ENCODE measurements around the gene NPPA. TPM values are rescaled to one million over a fixed set of nuclear protein-coding genes. Genes with fewer than 3 reads are reported as not detected.
"Not testable (repeated sequence)": the region's sequence is repeated elsewhere in the genome, so short reads cannot be mapped to it uniquely, and the experiment has no call there.

The NPPA gene
- total RNA-seq = not detected in 2 replicates
- polyA plus RNA-seq = not detected in 2 replicates
- polyA plus RNA-seq (2012) = 0.17 and 0.25 TPM in 2 replicates
- polyA minus RNA-seq (ENCODE audit: low replicate concordance) = not detected in 2 replicates

DNA sequence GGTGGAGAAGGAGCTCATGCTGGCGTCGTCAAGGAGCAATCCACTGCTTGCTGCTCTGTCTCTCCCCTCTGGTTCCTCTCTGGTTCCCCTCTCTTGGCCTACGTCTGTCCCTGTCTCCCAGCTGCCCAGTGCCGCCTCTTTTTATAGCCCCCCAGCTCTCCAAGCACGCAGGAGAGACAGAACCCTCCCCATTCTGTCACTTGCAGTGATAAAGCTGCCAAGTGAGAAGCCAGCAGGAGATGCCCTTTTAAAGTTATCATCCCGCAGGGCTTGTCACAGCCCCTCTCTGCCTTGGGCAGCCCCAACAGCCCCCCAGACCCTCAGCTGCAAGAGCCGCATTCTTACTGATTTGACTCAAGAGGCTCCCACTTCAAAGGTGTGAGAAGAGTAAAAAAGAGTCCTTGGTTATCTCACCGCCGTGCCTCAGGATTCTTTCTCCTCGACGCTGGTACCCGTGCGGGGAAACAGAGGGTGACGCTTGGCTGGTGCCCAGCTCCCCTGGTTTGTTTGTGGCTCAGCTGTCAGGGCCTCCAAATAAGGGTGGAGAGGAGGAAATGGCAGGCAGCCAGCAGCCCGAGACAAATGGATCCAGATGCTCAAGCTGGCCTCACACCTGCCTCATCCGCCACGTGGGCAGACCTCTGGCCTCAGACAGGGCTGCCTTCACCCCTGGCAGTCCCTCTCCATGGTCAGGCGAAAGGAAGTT lies at the start of gene NPPA:
TSS of gene NPPA (minus strand) at position 117 of the 706 bp plus-strand sequence. CDS start at position 18, 99 bp downstream.
- Histone ChIP-seq H3K4me2 (ENCODE audit: extremely low read depth, insufficient read depth, low read length) (no peak within 1 kb of the TSS), H3K79me2 (ENCODE audit: control insufficient read depth, insufficient read depth, low read length) (no peaks in the 10 kb centered on the region), H3K4me3 (replicated peaks in 1 of 4; ENCODE audit: control extremely low read depth in 1 of 4, insufficient read depth in 1 of 4, low read depth in 3 of 4, low read length in 4 of 4) (no peak within 1 kb of the TSS), H3K36me3 (ENCODE audit: control insufficient read depth, insufficient read depth, low read length) (peaks cover 12% of the 10 kb centered on the region), H3K27ac (ENCODE audit: insufficient read depth, low read length) (no peak within 1 kb of the TSS), H3K9me3 (ENCODE audit: control insufficient read depth, insufficient read depth, low read depth, low read length) (no peaks in the 10 kb centered on the region), H3K27me3 (ENCODE audit: control insufficient read depth, insufficient read depth, low read length) (no peaks in the 10 kb centered on the region), H3K9ac (ENCODE audit: insufficient read depth, low read length) (no peak within 1 kb of the TSS), H2AFZ (ENCODE audit: low read length) (no peak within 1 kb of the TSS), H4K20me1 (ENCODE audit: control insufficient read depth, extremely low read depth, insufficient read depth, low read length) (no peaks in the 10 kb centered on the region), H3K4me1 (ENCODE audit: control insufficient read depth, extremely low read depth, insufficient read depth, low read length) (no peaks in the 10 kb centered on the region)
- no peak for TF ChIP-seq EZH2 (IDR thresholded peaks at IDR 0.05; ENCODE audit: low read length, missing control alignments)
- TF ChIP-seq, protein P1, sequence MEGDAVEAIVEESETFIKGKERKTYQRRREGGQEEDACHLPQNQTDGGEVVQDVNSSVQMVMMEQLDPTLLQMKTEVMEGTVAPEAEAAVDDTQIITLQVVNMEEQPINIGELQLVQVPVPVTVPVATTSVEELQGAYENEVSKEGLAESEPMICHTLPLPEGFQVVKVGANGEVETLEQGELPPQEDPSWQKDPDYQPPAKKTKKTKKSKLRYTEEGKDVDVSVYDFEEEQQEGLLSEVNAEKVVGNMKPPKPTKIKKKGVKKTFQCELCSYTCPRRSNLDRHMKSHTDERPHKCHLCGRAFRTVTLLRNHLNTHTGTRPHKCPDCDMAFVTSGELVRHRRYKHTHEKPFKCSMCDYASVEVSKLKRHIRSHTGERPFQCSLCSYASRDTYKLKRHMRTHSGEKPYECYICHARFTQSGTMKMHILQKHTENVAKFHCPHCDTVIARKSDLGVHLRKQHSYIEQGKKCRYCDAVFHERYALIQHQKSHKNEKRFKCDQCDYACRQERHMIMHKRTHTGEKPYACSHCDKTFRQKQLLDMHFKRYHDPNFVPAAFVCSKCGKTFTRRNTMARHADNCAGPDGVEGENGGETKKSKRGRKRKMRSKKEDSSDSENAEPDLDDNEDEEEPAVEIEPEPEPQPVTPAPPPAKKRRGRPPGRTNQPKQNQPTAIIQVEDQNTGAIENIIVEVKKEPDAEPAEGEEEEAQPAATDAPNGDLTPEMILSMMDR (conservative IDR thresholded peaks at IDR 0.05 in 1 of 2, IDR thresholded peaks at IDR 0.05 in 1 of 2; ENCODE audit: low read depth in 1 of 2, low read length in 2 of 2) = no peak
- peak in 1 of 2 donors; percentile 29 for DNase-seq (ENCODE audit: low read depth in 2 of 2)

DNA sequence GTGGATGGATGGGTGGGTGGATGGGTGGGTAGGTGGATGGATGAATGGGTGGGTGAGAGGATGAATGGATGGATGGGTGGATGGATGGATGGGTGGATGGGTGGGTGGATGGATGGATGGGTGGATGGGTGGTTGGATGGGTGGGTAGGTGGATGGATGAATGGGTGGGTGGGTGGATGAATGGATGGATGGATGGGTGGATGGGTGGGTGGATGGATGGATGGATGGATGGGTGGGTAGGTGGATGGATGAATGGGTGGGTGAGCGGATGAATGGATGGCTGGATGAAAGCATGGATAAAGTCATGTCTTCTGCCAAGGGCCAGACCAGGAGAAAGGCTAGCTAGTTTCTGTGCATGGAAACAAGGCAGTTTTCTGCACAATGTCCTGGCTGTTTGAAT lies 46.9 kb upstream of the NPPA start:
- not testable (repeated sequence) for H3K79me2 ChIP-seq (ENCODE audit: control insufficient read depth, insufficient read depth, low read length); H3K9ac ChIP-seq (ENCODE audit: insufficient read depth, low read length); H3K36me3 ChIP-seq (ENCODE audit: control insufficient read depth, insufficient read depth, low read length); H3K27ac ChIP-seq (ENCODE audit: insufficient read depth, low read length); H3K4me2 ChIP-seq (ENCODE audit: extremely low read depth, insufficient read depth, low read length); H3K4me1 ChIP-seq (ENCODE audit: control insufficient read depth, extremely low read depth, insufficient read depth, low read length); DNase-seq (ENCODE audit: low read depth in 2 of 2); H2AFZ ChIP-seq (ENCODE audit: low read length); H3K9me3 ChIP-seq (ENCODE audit: control insufficient read depth, insufficient read depth, low read depth, low read length); H3K4me3 ChIP-seq (replicated peaks in 1 of 4; ENCODE audit: control extremely low read depth in 1 of 4, insufficient read depth in 1 of 4, low read depth in 3 of 4, low read length in 4 of 4); H4K20me1 ChIP-seq (ENCODE audit: control insufficient read depth, extremely low read depth, insufficient read depth, low read length)
- H3K27me3 ChIP-seq (ENCODE audit: control insufficient read depth, insufficient read depth, low read length) = peaks cover 16% of the 10 kb centered on the region

DNA sequence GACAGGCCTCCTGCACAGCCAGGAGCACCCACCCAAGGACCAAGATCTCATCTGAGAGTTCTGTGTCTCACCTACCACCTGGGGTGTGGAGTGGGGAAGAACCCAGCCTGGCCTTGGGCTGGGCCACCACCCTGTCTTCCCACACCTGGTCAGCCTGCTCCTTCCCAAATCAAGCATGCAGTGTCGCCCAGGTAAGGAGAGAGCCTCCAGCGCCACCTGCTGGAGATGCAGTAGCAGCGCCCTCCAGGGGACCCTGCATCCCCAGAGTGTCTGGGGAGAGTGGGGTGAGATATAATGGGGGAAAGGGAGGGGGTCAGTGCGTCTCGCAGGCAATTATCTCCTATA lies 46.3 kb upstream of the NPPA start:
- H3K4me3 ChIP-seq (replicated peaks in 1 of 4; ENCODE audit: control extremely low read depth in 1 of 4, insufficient read depth in 1 of 4, low read depth in 3 of 4, low read length in 4 of 4) = no peak overlapping the region
- no peaks in the 10 kb centered on the region for H3K9me3 ChIP-seq (ENCODE audit: control insufficient read depth, insufficient read depth, low read depth, low read length)
- DNase-seq (ENCODE audit: low read depth in 2 of 2) = peak; percentile 8 to 29
- H3K36me3 ChIP-seq (ENCODE audit: control insufficient read depth, insufficient read depth, low read length) = no peaks in the 10 kb centered on the region
- no peak overlapping the region for H3K9ac ChIP-seq (ENCODE audit: insufficient read depth, low read length)
- H3K4me2 ChIP-seq (ENCODE audit: extremely low read depth, insufficient read depth, low read length) = no peak overlapping the region
- TF ChIP-seq, protein P1 (conservative IDR thresholded peaks at IDR 0.05 in 1 of 2, IDR thresholded peaks at IDR 0.05 in 1 of 2; ENCODE audit: low read depth in 1 of 2, low read length in 2 of 2) = peak; percentile 89 to 97
- TF ChIP-seq EZH2 (IDR thresholded peaks at IDR 0.05; ENCODE audit: low read length, missing control alignments) = no peak
- no peak overlapping the region for H2AFZ ChIP-seq (ENCODE audit: low read length)
- no peaks in the 10 kb centered on the region for H3K79me2 ChIP-seq (ENCODE audit: control insufficient read depth, insufficient read depth, low read length)
- no peak overlapping the region for H3K27ac ChIP-seq (ENCODE audit: insufficient read depth, low read length)
- peaks cover 13% of the 10 kb centered on the region for H3K27me3 ChIP-seq (ENCODE audit: control insufficient read depth, insufficient read depth, low read length)
- no peaks in the 10 kb centered on the region for H3K4me1 ChIP-seq (ENCODE audit: control insufficient read depth, extremely low read depth, insufficient read depth, low read length)
- no peaks in the 10 kb centered on the region for H4K20me1 ChIP-seq (ENCODE audit: control insufficient read depth, extremely low read depth, insufficient read depth, low read length)

Measured in fibroblast of lung (primary cell).